GM23248 (cell line): Measurements from ENCODE around the gene PLD5.
"Not testable (repeated sequence)": the region's sequence is repeated elsewhere in the genome, so short reads cannot be mapped to it uniquely, and the experiment has no call there.

ENCODE experiments used
- EZH2 ChIP-seq: fragments of 200-600 bp; sonication (generic); IDR thresholded peaks from 2 replicates; pipeline ENCODE4 v1.6.1; 2018; ENCODE audit warnings: antibody characterized with exemption, mild to moderate bottlenecking; ENCODE audit not compliant: insufficient read depth, poor library complexity, severe bottlenecking
- EZH2phosphoT487 ChIP-seq: fragments of 200-600 bp; sonication (generic); IDR thresholded peaks from 2 replicates; pipeline ENCODE4 v1.6.1; 2018; ENCODE audit warnings: antibody characterized with exemption, moderate library complexity, mild to moderate bottlenecking, low read depth; ENCODE audit not compliant: insufficient read depth

DNA sequence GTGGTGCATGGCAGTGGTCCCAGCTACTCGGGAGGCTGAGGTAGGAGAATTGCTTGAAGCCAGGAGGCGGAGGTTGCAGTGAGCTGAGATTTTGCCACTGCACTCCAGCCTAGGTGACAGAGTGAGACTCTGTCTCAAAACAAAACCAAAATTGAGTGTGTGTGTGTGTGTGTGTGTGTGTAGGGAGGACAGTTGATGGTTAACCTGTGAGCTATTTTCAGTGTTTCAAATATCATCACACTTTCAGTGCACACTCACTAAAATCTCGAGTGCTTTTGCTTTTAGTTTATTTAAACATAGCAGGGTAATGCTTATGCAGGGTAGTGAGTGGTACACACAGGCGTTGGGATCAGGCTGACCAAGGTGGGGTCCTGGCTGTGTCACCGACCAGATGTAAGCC, 344.7 kb downstream of the PLD5 start:
- not testable (repeated sequence) for TF ChIP-seq EZH2, EZH2phosphoT487
